8988T (cell line): ENCODE measurements around the gene NCAPH2.
A peak's percentile ranks its signal among the peaks of the same experiment; 100 is the strongest.

Experiments used
- DNase-seq: peaks from one replicate; pipeline ENCODE4 v3.0.0; 2011

NCAPH2 gene

DNA sequence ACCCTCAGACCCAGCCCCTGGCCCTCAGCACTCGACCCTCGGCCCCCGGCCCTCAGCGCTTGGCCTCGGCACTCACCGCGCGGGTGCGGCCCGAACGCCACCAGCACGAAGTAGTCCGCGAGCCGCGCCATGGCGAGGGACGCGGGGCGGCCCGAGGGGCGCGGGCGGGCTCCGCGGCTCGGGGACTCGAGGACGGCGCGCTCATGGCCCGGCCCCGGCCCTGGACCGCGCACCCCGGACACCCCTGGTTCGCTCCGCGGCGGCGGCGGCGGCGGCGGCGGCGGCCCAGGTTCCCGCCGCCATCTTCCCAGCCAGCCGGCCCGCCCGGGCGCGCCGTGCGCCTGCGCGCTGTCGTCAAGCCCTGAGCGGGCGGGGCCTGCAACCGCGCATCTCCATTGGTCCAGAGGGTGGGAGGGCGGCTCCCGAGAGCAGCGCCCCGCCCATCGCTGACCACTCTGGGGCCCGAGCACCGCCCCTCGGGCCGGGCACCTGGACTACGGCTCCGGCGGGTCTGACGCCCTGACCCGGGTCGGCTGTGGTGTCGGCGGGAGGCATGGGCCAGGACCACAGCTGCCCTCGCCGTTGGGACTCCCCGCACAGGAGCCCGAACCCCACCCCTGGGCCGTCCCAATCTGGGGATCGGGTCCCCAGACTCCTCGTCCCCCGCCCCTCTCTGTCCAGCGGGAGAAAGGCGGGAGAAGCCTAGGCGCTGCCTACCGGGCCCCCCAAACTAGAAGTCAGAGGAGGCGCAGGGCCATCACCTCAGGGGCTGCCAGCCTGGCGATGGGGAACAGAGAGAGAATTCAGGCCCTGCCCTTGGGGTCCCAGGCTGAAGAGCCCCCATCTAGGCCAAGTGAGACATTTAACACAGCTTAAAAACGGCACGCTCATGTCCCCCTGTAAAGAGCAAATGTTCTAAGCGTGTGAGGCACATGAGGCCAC is 33.0 kb upstream of the NCAPH2 start, which contains the start of gene SBF1:
TSS of gene SBF1 (minus strand) at position 326 of the 942 bp plus-strand sequence. CDS start at position 131, 195 bp downstream.
- DNase-seq, result peak; percentile 98

DNA sequence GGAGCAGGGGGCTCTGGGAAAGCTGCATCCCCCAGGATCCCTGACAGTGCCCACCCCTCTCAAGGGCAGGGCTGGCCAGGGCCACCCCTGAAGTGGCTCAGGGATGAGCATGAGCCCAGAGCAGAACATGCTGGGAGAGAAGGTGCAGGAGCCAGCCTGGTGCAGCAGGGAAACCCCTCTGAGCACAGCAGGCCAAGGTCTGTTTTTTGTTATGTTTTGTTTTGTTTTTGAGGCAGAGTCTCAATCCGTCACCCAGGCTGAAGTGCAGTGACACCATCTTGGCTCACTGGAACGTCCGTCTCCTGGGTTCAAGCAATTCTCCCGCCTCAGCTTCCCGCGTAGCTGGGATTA is 32.4 kb upstream of the NCAPH2 start:
- no peak for DNase-seq

DNA sequence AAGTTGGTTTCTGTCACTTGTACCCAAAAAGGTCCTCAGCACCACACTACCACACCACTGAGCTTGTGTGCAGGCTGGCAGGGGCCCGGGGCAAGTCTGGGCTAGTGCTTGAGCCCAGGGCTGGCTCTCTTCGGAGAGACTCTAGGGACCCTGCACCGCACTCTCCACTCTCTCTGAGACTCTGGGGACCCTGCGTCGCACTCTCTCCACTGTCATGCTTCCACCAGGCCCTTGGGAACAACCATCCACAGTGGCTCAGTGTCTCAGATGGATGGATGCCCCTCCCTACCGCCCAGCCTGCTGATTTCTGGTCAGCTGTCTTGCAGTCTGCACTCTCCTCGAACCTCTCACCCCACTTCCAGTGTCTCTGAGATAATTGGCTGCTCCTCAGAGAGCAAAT is 31.2 kb upstream of the NCAPH2 start:
- DNase-seq, result no peak

DNA sequence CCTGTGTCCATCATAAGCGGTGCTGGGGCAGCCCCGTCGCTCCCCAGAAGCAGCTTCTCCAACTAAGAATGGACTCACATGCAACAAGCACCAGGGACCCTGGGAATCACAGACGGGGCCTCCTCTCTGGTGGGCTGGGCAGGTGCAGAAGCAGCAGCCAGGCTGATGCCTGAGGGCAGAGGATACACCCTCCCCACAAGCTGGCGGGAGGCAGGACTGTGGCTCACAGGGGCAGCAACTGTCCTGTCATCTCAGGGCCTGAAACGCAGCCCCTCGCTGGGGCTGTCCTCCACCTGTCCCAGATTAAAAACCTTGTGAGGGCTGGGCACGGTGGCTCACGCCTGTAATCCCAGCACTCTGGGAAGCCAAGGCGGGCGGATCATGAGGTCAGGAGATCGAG is 30.1 kb upstream of the NCAPH2 start:
- no peak for DNase-seq

DNA sequence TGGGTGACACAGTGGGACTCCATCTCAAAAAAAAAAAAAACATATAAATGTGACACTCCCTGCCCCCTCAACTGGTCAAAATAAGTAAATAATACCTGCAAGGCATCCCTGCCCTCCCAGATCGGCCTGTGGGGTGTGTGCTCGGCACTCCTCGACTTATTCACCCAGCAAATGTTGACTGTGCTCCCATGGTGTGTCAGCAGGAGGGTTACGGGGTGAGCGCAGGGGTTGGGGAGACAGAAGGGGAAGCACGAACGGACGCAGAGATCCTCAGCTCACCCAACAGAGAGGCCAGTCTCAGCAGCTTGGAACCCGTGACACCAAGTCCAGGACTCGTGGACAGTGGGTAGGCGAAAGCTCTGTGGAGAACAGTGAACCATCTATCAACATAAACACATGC is 28.3 kb upstream of the NCAPH2 start:
- no peak for DNase-seq

DNA sequence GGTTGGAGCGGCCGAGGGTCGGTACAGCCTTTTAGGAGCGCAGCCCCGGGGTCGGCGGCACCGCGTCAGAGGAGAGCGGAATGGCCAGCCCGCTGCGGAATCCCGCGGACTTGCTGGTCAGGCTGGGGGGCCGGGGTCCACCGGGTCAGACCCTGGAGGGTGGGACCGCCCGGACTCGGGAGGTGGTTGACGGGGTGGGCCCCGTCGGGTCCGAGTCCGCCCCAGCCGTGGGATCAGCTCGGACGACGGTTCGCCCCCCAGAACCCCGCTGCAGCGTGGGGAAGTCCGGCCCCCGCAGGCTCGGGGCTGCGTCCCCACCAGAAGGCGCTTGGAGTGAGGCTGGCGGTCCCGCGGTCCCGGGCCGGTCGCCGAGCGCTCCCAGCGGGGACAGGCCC is 27.0 kb upstream of the NCAPH2 start:
- DNase-seq, result no peak

DNA sequence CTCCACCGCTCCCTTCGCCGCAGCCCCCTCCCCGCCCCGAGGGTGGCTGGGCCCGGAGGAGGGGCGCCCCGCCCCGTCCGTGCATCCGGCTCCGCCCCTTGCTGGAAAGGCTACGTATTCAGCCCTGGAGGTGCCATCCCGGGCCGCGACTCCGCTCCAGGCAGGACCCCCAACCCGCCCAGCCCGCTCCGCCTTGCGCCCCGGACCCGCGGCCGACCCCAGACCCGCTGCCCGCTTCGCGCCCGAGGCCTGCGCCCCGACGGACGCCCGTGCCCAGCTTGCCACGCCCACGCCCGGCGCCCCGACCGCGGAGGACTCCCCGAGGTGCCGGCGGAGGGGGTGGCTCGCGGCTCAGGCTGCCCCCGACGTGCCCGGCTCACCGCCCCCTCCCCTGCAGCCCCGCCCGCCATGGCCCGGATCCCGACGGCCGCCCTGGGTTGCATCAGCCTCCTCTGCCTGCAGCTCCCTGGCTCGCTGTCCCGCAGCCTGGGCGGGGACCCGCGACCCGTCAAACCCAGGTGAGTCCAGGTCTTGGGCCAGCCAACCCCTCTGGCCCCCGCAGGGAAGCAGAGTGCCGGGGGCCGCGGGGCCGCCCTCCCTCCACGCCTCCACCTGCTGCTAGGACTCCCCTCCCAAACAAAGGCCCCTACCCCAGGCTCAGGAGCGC is 26.5 kb upstream of the NCAPH2 start, which contains the start of gene ADM2:
TSS of gene ADM2 (plus strand) at position 104 of the 667 bp plus-strand sequence. CDS start at position 409, 305 bp downstream.
- no peak for DNase-seq

DNA sequence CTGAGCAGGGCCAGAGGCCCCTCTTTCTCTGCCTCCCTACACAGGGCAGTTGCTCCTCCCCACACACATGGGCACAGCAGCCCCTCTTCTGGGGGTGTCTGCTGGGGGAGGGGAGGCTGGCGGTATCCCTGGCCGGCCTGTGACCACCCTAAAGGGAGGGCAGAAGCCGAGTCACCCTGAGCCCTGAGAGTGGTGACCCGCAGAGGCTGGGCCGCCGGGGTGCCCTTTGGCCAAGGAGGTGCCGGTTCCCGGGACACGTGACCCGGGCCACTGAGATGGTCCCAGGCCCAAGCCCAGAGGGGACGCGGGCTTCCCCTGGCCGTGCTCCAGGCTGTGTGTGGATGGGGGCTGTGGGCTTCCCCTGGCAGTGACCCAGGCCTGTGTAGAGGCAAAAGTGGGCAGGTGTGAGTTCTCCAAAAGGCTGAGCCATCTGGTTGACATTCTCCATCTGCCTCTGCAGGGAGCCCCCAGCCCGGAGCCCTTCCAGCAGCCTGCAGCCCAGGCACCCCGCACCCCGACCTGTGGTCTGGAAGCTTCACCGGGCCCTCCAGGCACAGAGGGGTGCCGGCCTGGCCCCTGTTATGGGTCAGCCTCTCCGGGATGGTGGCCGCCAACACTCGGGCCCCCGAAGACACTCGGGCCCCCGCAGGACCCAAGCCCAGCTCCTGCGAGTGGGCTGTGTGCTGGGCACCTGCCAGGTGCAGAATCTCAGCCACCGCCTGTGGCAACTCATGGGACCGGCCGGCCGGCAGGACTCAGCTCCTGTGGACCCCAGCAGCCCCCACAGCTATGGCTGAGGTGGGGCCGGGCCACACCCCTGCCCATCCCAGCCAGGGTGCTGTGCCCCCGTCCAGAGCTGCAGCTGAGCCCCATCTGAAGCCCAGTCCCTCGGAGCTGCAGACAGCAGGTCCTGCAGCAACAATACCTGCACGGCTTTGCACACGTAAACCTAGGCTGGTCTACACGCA is 25.6 kb upstream of the NCAPH2 start:
- DNase-seq, result no peak

DNA sequence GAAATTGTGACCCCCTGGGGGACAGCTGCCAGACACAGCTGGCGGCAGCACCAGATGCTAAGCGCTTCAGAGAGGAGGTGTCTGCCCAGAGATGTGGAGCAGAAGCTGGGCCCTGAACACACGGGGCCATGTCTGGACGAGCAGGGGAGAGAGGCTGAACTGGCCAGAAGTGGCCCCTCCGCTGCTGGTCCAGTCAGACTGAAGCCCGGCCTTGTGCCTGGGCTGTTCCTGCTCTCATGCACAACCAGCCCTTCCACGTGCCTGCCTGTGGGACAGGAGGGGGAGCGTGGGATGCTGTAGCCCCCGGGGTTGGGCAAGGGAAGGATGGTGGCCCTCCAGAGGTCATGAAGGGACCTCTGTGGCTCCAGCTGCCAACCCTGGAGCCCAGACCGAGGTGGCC is 24.9 kb upstream of the NCAPH2 start:
- DNase-seq, result no peak

DNA sequence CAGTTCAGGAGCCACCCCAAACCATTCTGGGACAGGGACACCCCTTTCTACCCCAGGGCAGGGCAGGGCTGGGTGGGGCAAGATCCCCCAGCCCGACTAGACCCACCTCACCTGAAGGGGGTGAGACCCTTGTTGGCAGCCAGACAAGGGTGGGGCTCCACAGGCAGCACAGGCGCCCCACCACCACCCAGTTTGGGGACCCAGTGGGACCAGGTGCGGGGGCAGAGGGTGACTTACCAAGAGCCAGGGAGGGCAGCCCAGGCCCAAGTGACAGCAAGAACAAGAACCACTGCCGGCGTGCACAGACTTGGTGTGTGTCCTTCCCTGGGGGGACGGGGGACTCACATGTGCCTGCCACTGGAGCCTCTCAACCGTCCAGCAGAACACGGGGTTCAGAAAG is 24.5 kb upstream of the NCAPH2 start:
- DNase-seq, result no peak

DNA sequence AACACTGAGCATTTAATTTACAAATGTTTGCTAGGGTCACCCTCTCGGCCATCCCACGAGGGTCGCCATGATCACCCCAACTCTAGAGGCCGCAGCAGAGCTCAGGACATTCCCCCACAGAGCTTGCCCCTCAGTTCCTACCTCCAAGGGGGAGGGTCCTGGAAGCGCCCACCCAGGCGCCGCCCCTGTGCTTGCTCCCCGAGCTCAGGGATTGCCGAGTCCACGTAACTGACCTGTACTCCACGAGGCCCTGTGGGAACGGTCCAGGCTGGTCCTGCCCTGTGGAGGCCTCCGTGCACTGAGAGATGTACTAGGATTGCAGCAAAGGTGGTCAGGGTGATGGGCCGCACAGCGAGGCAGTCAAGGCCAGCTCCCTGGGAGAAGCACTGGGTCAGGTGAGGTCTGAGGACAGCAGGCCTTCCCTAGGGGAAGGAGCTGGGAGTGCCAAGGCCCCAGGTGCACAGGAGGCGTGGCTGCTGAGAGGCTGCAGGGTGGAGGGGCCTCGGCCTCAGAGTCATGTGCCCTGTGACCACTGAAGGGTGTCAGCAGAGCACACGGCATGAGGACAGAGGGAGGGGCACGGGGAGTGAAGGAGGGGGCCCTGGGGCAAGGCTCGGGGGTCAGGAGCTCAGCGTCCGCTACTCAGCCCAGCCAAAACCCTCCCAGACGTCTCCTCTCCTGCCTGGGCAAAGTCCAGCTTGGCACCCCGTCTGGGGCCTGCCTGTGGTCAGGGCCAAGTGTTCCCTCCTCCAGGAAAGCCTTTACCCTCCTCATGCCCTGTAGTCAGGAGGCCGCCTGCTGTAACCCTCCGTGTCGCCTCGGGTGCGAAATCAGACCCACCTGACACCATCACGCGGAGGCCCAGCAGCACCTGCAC is 23.8 kb upstream of the NCAPH2 start:
- no peak for DNase-seq

DNA sequence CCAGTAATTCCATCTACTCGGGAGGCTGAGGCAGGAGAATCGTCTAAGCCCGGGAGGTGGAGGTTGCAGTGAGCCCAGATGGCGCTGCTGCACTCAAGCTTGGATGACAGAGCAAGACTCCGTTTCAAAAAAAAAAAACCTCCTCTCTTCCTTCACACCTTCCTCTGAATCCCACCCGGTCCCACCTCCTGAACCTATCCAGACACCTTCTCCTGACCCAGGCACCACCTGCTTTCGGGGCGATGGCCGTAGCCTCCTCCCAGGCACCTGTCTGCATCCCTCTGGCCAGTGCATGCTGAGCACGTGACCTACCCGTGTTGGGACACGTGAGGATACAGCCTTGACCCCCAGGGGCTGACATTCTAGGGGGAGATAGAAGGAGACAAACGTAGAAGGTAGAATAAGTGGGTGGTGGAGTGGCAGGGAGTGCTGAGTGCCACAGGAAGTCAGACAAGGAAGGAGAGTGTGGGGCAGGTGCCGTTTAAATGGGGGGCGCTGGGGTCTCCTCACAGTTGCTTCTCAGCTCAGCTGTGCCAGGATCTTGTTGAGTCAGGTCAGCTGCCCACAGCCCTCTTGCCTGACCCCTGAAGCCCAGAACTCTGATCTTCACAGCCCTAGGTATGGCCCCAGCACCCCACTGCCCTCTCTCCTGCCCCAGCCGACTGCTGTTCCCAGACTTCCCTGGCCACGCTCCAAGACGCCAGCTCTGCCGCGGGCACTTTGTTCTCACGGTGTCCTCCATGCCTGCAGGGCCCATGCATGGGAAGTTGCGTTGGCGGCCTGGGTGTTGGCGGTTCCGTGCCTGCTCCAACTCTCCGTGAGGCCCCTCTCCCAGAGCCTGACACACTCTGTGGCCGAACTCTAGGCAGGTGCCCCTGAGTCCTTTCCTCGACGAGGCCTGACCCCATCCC is 22.5 kb upstream of the NCAPH2 start:
- DNase-seq, result no peak

DNA sequence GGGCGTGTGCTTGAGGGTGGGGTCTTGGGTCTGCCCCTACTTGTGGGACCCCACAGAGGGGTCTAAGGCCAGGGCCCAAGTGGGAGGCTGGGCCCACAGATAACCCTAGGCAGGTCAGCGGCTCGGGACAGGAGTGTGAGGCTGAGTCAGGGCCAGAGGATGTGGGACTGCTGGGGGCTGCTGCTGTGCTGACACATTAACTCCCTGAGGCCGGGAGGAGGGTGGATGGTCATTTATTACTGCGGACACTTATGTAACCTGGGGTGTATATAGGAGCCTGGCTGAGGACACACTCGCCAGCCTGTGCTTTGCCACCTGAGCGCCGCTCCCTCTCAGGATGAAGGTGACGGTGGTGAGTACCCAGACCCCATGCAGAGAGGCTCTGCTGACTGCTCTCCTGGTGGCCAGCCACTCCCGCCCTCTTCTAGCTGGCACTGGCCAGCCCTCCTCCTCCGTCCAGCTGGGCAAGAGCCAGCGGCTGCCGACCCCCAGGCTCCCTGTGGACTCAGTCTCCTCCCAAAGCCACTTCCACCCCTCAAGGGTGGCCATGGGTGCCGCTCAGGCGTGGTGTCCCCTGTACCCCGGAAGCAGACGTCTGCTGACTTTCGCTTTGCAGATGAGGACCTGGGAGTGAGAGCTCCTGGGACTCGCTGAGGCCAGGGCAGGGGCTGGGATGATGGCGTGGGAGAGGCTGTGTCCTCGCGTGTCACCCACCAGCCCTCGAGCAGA is 21.3 kb upstream of the NCAPH2 start, which contains the start of gene MIOX:
TSS of gene MIOX (plus strand) at position 299 of the 729 bp plus-strand sequence. CDS start at position 338, 39 bp downstream.
- DNase-seq, result no peak

DNA sequence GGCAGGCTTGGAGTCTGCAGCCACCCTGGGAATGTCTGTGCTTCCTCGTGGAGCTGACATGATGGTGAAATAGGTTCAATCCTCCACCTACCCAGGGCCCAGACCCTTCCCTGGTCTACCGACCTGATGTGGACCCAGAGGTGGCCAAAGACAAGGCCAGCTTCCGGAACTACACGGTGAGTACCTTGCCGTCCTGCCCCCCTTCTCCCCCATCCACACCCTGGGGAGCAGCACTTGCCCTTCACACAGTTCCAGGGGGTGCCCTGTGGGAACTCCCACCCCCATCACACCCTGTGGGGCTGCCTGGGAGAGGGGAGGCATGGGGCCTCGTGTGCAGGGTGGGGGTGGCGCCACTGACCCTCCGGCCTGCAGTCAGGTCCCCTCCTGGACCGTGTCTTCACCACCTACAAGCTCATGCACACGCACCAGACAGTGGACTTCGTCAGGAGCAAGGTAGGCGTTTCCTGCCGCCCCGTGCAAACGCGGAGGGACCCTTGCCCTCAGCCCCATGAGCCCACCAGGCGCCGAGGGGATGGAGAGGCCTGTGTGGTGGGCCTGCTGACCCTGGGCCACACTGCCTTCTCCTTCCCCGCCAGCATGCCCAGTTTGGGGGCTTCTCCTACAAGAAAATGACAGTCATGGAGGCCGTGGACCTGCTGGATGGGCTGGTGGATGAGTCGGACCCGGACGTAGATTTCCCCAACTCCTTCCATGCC is 20.6 kb upstream of the NCAPH2 start:
- no peak for DNase-seq

DNA sequence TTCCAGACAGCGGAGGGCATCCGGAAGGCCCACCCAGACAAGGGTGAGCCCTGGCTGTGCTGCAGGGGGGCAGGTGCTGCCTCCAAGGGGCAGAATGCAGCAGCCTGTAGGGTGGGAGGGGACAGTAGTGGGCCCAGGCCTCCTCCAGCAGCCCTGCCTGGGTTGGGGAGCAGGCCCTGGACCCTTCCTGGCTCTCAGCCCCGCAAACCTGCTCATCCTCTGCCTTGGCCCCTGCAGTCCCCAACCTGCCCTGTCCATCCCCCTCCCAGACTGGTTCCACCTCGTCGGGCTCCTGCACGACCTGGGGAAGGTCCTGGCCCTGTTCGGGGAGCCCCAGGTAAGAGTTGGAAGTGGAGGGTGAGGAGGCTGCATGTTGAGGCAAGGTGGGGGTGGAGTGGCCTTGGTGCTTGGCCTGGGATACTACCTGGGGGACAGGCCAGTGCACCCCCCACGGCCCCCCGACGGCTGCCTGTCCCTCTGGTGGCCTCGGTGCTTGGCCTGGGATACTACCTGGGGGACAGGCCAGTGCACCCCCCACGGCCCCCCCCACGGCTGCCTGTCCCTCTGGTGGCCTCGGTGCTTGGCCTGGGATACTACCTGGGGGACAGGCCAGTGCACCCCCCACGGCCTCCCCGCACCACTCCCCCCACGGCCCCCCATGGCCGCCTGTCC is 19.9 kb upstream of the NCAPH2 start:
- no peak for DNase-seq

DNA sequence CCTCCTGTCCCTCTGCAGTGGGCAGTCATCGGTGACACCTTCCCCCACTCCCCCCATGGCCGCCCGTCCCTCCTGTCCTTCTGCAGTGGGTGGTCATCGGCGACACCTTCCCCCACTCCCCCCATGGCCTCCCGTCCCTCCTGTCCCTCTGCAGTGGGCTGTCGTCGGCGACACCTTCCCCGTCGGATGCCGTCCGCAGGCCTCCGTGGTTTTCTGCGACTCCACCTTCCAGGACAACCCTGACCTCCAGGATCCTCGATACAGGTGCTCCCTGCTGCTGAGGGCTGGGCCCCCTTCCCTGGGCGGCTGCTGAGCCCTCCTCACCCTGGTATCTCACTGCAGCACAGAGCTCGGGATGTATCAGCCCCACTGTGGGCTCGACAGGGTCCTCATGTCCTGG is 19.1 kb upstream of the NCAPH2 start:
- no peak for DNase-seq

DNA sequence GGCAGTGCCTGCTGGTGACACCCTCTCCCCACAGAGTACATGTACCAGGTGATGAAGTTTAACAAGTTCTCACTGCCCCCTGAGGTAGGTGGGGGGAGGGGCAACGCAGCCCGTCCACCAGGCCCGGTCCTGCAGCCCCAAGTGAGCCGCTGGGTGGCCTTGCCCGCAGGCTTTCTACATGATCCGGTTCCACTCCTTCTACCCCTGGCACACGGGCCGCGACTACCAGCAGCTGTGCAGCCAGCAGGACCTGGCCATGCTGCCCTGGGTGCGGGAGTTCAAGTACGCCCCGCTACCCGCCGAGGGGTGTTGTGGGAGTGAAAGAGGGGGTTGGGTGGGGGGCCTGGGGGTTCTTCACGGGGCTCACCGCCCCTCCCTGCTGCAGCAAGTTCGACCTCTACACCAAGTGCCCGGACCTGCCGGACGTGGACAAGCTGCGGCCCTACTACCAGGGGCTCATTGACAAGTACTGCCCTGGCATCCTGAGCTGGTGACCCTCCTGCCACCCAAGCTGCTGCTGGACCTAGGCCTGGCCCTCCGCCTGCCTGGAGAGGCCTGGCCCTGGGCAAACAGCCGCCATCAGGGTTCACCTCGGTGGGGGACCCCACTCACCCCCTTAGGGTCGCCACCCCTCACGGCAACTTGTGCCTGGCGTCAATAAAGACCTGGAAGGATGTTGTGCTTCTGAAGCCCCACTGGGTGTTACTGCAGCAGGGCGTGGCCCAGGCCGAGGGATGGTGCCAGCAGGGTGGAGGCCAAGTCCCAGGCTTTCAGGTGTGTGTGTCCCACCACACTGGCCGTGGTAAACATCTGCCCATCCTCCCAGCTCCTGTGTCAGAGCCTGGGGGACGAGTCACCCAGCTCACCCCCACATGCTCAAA is 18.4 kb upstream of the NCAPH2 start:
- DNase-seq, result no peak
